Lung (tissue), 12 donors: ENCODE data around the gene NPEPPS. TPM values are rescaled to one million over a fixed set of nuclear protein-coding genes. Genes with fewer than 3 reads are reported as not detected.
A peak's percentile ranks its signal among the peaks of the same experiment; 100 is the strongest.

Experiments used
- ATAC-seq: fragments of 200-7000 bp; cut with Tn5 transposase; one replicate; pipeline ENCODE4 v1.9.1; 2020; ENCODE audit warnings: moderate number of reproducible peaks; ENCODE audit not compliant: insufficient read depth, low FRiP score
- DNase-seq, 3 donors: peaks; one replicate each; pipeline ENCODE4 v3.0.0-alpha.2; 2013 to 2017
- H3K27ac ChIP-seq, 2 donors: one replicate each; pipeline ENCODE4 v1.5.1; 2013; ENCODE audit warnings: mild to moderate bottlenecking in 2 of 2, moderate library complexity in 2 of 2, control low read depth in 1 of 2, inconsistent platforms in 1 of 2, low read depth in 1 of 2, low read length in 1 of 2
- H3K27me3 ChIP-seq, 3 donors: one replicate each; pipeline ENCODE4 v1.5.1; 2013; ENCODE audit warnings: low read length in 2 of 3; ENCODE audit not compliant: control insufficient read depth in 3 of 3, insufficient read depth in 3 of 3
- H3K36me3 ChIP-seq, 4 donors: one replicate each; pipeline ENCODE4 v1.5.1; 2013; ENCODE audit warnings: low read length in 4 of 4, mild to moderate bottlenecking in 1 of 4, moderate library complexity in 1 of 4; ENCODE audit not compliant: control insufficient read depth in 4 of 4, insufficient read depth in 4 of 4
- H3K4me1 ChIP-seq, 5 donors: one replicate each; pipeline ENCODE4 v1.5.1; 2013; ENCODE audit warnings: low read length in 5 of 5, mild to moderate bottlenecking in 2 of 5, moderate library complexity in 1 of 5; ENCODE audit not compliant: control insufficient read depth in 5 of 5, insufficient read depth in 5 of 5
- H3K4me3 ChIP-seq: one replicate; pipeline ENCODE4 v1.5.1; 2013; ENCODE audit warnings: mild to moderate bottlenecking, control low read depth, moderate library complexity
- H3K9ac ChIP-seq, 2 donors: one replicate each; pipeline ENCODE4 v1.5.1; 2013; ENCODE audit warnings: low read length in 2 of 2, control low read depth in 1 of 2; ENCODE audit not compliant: insufficient read depth in 1 of 2
- H3K9me3 ChIP-seq, 4 donors: one replicate each; pipeline ENCODE4 v1.5.1; 2013; ENCODE audit warnings: low read length in 3 of 4, mild to moderate bottlenecking in 1 of 4, moderate library complexity in 1 of 4; ENCODE audit not compliant: control insufficient read depth in 4 of 4, insufficient read depth in 3 of 4
- WGBS, 2 donors: extraction: QIAGEN DNeasy Blood & Tissue Kit; methylation state at CpG; one replicate each; pipeline ENCODE4 v1.1.7; 2013; 5-methylcytosine and 5-hydroxymethylcytosine counted together
- polyA plus RNA-seq, 2 donors: library from polyadenylated mRNA; stranded (reverse); fragments of 200-250 nt; gene quantifications; one replicate each; pipeline ENCODE4 v1.2.1, GENCODE V29; 2013
- total RNA-seq, 2 donors: library from RNA; depleted of rRNA in 1 of 2; stranded (reverse); fragments of >200 nt in 1 of 2; gene quantifications; one replicate each; pipeline ENCODE4 v1.2.1, GENCODE V29; 2014 to 2021
- TF ChIP-seq, protein P1 (sequence below): IDR thresholded peaks from 2 replicates; pipeline ENCODE4 v1.5.1; 2012; ENCODE audit warnings: mild to moderate bottlenecking; ENCODE audit errors: control extremely low read depth, extremely low read depth
- donor health status: control.
- donor health status: control.
- donor health status: Bipolar disorder and iron deficiency.
- donor health status: healthy.
- donor health status: DM: yes; HTN: yes; CAD: no.

The NPEPPS gene
- total and polyA plus RNA-seq, 4 donors: 30.1 to 245 (median 65.4) TPM

DNA sequence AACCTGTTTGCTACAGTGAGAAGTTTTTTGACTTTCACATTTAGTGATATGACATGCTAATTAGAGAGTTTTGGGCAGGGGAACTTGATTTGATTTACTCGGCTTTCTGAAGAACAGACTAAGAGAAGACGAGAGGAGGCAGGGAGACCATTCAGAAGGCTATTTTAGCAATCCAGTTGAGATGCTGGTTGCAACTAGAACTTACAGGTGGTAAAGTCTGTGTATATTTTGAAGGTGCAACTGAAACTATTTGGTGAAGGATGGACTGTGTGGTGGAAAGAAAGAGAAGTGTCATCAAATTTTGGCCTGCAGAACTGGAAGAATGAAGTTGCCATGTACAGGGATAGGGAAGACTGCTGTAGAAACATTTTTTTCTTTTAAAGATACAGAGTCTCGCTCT lies 76.6 kb downstream of the NPEPPS start:
- peaks cover 6 to 20% (median 15%) of the 10 kb centered on the region in 4 donors for H3K36me3 ChIP-seq
- ATAC-seq: no peak

DNA sequence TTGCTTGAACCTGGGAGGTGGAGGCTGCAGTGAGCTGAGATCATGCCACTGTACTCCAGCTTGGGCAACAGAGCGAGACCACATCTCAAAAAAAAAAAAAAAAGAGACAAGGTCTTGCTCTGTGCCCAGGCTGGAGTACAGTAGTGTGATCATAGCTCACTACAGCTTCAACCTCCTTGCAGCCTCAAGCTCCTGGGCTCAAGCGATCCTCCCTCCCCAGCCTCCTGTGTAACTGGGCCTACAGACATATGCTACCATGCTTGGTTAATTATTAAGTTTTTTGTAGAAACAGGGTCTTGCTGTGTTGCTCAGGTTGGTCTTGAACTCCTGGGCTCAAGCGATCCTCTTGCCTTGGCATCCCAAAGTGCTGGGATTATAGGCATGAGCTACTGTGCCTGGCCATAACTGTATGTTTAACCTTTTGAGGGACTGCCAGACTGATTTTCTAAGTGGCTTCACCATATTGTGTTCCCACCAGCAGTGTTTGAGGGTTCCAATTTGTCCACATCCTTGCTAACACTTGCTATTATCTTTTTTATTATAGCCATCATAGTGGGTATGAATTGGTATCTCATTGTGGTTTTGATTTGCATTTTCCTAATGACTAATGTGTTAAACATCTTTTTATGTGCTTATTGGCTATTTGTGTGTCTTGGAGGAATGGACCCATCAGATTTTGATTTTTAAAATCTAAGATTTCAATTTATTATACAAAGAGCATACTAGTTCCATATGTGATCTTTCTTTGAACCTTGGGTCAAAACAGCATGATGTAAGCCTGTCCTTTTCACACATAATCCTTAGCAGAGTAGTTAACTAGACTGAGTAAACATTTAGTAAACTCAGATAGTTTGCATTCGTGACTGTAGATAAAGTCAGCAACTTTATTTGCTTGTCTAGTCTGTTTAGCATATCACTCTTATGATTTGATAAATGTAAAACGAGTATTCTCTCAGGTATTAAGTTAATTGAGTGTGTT lies 80.8 kb downstream of the NPEPPS start:
- H3K27ac ChIP-seq: no peak overlapping the region
- H3K4me3 ChIP-seq: no peak overlapping the region
- no peaks in the 10 kb centered on the region for H3K9me3 ChIP-seq

More for the DNA sequence above, 76.6 kb downstream of the NPEPPS start:
- Histone ChIP-seq H3K27ac (no peak overlapping the region), H3K4me1 (no peaks in the 10 kb centered on the region), H3K9me3 (no peaks in the 10 kb centered on the region), H3K4me3 (no peak overlapping the region), H3K9ac (no peak overlapping the region), H3K27me3 (no peaks in the 10 kb centered on the region)
- TF ChIP-seq, protein P1, sequence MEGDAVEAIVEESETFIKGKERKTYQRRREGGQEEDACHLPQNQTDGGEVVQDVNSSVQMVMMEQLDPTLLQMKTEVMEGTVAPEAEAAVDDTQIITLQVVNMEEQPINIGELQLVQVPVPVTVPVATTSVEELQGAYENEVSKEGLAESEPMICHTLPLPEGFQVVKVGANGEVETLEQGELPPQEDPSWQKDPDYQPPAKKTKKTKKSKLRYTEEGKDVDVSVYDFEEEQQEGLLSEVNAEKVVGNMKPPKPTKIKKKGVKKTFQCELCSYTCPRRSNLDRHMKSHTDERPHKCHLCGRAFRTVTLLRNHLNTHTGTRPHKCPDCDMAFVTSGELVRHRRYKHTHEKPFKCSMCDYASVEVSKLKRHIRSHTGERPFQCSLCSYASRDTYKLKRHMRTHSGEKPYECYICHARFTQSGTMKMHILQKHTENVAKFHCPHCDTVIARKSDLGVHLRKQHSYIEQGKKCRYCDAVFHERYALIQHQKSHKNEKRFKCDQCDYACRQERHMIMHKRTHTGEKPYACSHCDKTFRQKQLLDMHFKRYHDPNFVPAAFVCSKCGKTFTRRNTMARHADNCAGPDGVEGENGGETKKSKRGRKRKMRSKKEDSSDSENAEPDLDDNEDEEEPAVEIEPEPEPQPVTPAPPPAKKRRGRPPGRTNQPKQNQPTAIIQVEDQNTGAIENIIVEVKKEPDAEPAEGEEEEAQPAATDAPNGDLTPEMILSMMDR: no peak
- DNase-seq: no peak
- WGBS, 2 donors: 92 to 94% methylated on average over 3 of the region's 3 CpGs

DNA sequence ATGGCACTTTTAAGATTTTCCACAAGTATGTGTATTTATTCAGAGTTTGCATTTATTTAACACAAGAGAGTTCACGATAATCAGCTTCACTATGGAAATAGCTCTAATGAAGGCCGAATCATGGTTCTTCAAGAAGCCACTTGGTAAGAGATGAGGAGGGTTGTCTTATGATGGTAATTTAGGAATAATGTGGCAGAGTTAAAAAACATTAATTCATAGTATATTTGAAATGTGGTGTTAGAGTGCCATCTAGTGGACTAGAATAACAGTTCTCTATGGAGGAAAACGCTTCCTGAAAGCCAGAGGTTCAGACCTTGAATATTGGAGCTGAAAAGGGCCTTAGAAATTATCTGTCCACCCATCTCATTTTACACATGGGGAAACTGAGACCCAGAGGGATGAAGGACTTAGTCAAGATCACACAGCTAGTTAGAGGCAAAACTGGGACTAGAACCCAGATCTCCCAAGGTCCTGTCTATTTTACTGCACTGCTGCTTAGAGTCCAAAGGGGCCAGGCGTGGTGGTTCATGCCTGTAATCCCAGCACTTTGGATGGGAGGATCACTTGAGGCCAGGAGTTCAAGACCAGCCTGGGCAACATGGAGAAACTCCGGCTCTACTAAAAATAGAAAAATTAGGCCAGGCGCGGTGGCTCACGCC lies 85.0 kb downstream of the NPEPPS start:
- H3K27ac ChIP-seq: no peak overlapping the region
- H3K36me3 ChIP-seq: peaks cover 15 to 31% (median 17%) of the 10 kb centered on the region in 4 donors
- H3K4me1 ChIP-seq: peaks cover 0 to 2% (median 0%) of the 10 kb centered on the region in 5 donors
- no peaks in the 10 kb centered on the region for H3K9me3 ChIP-seq
- ATAC-seq (no peak), DNase-seq (peak in 2 of 3 donors; percentile 77)
- H3K4me3 ChIP-seq: no peak overlapping the region
- TF ChIP-seq, protein P1: peak; percentile 52
- H3K9ac ChIP-seq: no peak overlapping the region
- H3K27me3 ChIP-seq: no peaks in the 10 kb centered on the region
- 79 to 83% methylated on average over 8 of the region's 8 CpGs for WGBS, 2 donors

More for the DNA sequence above, 80.8 kb downstream of the NPEPPS start:
- no peaks in the 10 kb centered on the region for H3K4me1 ChIP-seq
- WGBS, 2 donors: 83 to 90% methylated on average over 4 to 5 of the region's 5 CpGs
- DNase-seq: no peak
- H3K36me3 ChIP-seq: peaks cover 9 to 19% (median 15%) of the 10 kb centered on the region in 4 donors
- no peak for ATAC-seq
- no peak overlapping the region for H3K9ac ChIP-seq
- TF ChIP-seq, protein P1: no peak
- no peaks in the 10 kb centered on the region for H3K27me3 ChIP-seq
